ENCODE data around the gene FOSL2.

FOSL2 gene

GRCh38 chr2:28413899-28414295 lies 21.2 kb downstream of the FOSL2 start:
- DNase-seq = no peak

GRCh38 chr2:28414583-28414982 lies 21.9 kb downstream of the FOSL2 start:
- DNase-seq = no peak

GRCh38 chr2:28415010-28415409 lies 22.4 kb downstream of the FOSL2 start:
- DNase-seq = no peak

- DNase-seq = no peak
Observed at GRCh38 chr2:28415715-28416114, 23.1 kb downstream of the FOSL2 start.

- no peak for DNase-seq
Observed at GRCh38 chr2:28419003-28419402, 26.3 kb downstream of the FOSL2 start.

GRCh38 chr2:28419443-28420270 lies 27.0 kb downstream of the FOSL2 start:
- no peak for DNase-seq

DNA sequence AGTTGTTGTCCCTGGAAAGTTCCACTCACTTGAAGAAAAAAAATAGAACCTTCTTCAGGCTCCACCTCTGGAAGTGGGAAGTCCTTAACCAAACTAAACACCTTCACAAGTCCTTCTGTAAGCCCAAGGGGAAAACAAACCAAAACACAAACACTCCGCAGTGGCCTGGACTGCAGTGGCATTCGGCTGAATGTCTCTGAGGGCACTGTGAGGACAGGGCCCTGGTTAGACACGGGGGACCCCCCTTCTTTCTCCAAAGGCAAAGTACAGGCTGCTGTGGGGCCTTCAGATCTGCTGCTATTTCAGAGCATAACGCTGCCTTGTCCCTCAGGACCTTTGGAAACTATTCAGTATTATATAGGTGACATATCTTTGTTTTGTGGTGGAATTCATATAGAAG lies 28.1 kb downstream of the FOSL2 start:
- DNase-seq = no peak

DNA sequence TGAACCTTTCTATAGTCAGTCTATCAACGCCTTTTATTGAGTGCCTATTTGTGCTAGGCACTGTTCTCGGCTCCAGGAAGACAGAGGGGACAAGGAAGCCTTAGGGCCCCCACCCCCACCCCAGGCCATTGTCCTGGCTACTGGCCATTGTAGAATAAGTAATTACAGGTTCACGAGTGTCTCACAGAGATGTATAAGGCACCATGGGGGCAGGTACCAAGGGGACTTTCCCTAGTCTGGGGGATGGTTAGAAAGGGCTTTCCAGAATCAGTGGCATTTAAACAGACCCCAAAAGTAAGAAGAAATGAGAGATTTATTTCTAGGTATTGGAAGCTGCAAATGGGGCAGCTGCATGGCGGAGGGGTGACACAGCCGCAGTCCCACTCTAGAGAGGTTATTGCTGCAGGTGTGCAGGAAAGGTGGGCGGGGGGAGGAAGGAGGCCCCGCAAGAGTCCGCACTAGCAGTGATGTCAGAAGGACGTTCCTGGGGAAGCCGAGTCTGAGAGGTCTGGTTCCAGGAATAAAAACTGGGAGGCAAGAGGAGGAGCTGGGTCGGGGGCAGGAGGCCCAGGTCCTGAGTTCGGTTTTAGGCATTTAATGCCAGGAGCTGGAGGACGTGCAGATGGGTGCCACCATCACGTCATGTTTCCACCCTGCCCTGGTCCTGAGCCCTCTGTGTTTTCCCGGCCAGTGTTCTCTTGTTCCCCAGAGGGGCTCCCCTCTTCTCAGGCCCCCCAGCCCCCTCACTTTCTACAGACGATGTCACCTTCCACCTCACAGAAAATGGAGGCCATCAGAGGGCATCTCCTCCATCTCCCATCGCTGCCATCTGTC lies 30.5 kb downstream of the FOSL2 start:
- DNase-seq = no peak

- no peak for DNase-seq
Observed at GRCh38 chr2:28423856-28424605, 31.4 kb downstream of the FOSL2 start.

DNA sequence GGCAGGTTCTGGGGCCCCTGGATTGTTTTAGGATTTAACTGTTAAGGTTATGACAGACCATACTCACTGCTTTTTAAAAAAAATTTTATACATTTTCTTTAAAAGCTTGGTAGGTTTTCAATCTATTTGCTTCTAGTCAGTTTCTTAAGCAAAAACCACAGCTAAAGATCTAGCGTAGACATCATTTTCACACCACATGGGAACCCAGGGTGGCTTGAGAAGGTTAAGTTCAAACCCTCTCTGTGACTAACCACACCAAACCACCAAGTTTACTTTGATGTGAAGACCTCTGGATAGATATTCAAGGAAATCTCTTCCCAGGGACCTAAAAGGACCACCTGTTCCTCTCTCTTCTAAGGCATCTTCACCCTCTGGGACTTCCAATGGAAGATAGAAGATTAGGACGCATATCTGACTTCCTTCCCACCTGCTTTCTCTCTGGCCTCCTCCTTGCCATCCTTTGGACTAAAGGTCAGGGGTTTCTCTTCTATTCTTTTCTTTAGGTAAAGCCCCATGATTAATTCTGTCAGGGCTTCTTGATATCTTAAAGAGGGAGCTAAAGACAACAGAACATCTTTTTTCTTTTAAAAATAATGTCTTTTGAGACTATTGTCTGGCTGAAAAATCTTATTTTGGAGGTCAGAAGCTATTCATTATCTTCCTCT lies 32.3 kb downstream of the FOSL2 start:
- DNase-seq = no peak

DNA sequence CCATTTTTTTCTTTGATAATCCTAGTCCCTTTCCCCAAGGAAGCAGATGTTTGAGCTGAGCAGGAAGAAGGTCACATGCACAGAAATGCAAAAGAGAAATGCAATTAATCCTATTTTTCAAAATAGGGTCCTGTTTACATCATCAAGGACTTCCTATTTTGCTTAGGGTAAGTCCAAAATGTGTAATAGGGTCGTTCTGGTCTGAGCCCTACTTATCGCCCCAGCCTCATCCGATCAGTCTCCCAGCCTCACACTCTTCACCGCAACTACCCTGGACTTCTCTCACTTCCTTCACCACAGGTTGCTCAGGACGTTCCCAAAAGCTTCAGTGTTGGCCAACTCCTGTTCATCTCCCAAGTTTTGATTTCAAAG lies 32.8 kb downstream of the FOSL2 start:
- DNase-seq = no peak

DNA sequence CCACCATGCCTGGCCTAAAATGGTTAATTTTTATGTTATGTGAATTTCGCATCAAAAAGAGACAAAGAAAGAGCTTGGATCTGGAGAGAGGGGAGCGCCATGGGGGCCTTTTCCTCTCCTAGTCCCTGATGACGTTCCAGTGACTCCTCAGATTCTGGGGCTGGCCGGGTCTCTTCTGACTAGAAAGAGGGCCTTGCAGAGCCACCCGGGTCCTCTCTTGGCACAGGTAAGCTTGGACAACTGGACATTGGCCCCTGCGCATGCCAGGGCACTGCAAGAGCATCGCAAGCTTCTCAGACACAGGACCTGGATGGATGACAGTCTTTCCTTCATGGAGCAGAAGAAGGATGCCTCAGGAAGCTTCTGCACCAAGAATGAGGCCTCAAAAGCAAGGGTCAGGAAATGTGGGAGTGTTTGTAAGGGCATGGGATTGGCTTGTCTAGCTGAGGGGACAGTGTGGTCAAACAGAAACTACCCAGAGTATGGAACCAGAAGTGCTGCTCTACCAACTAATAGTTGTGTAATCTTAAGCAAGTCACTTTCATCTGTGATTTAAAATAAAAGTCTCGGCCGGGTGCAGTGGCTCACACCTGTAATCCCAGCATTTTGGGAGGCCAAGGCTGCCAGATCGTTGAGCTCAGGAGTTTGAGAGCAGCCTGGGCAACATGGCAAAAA lies 35.2 kb downstream of the FOSL2 start:
- DNase-seq = no peak

DNA sequence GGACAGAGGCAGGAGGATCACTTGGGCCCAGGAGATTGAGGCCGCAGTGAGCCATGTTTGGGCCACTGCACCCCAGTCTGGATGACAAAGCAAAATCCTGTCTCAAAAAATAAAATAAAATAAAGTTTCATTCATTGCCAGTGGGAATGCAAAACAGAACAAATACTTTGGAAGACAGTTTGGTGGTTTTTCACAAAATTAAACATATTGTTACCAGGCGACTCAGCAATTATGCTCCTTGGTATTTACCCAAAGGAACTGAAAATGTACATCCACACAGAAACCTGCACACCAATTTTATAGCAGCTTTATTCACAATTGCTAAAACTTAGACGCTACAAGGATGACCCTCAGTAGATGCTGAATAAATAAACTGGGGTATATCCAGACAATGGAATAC lies 35.8 kb downstream of the FOSL2 start:
- DNase-seq = no peak

DNA sequence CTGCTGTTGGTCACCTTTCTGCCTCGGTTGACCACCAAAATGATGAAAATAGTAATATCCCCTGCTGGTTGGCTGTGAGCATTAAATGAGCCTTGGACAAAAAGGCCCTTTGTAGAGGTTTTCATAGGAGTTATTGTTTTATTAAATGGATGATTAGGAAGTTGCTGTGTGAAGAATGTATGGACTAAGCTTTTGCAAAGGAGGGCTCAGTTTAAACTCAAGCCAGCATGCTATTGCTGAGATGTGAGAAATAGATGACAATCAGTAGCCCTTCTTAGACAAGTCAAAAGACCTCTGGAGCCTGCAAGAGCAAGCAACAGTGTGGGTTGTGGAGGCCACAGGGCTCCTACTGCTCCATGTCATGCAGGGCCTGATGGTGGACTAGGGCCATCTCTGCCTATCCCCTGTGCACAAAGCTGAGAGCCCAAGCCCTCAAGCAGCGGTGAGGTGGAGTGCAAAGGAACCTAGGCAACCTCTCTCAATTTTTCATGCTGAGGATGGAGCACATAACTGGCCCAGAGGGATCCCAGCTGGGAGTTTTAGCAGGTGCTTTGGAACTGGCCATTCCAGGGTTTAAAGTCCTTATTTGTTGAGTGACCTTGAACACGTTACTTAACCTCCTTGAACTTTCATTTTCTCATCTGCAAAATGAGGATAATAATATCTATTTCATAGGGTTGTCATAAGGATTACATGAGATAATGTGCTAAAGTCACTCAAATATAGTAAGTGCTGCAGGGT lies 37.1 kb downstream of the FOSL2 start:
- no peak for DNase-seq

DNA sequence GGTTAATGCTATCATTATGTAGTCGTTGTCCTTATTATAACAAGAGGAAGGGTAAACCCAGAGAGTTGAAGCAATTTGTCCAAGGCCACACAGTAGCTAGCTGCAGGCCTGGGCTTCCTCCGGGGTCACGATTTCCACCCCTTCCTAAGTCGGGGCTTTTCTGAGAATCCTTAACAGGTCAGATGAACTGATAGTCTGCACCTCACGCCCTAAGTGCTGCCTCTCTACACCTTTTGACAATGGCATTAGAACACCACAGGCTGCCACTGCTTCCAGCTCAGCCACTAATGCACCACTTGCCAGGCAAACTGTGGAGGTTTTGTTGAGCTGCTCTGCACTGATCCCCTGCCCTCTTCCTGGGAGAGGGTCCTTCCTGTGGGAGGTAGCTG lies 37.7 kb downstream of the FOSL2 start:
- DNase-seq = no peak

GRCh38 chr2:28430788-28431418 lies 38.2 kb downstream of the FOSL2 start:
- no peak for DNase-seq

DNA sequence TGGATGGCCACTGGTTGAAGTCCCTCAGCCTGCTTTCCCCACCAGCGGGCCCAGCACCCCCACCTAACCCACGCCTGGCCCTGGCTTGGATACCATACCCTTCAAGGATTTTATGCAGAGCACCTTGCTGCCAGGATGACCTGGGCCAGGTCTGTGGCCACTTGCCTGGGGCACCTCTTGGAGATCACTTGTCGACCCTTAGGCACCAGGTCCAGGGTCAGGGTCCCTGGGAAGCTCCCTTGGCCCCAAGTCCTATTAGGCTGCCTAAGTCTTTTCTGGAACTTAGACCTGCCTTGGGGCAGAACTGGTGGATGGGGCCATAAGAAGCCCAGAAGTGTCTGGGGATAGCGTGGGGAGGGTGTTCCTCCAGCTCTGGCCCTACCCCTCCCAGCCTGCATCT lies 39.1 kb downstream of the FOSL2 start:
- no peak for DNase-seq

- DNase-seq = no peak
Observed at GRCh38 chr2:28432362-28432761, 39.7 kb downstream of the FOSL2 start.

DNA sequence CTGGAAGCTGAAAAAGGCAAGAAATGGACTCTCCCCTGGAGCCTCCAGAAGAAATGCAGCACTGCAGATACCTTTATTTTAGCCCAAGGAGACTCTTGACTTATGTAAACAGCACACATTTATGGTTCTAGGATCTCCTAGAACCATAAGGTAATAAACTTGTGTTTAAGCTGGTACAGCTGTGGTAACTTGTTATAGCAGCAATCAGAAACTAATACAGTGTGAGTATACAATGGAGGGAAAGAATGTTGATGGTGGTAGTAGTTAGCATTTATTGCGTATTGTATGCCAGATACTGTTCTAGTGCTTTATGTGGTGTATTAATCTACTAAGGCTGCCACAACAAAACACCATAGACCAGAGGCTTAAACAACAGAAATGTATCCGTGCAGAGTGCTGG lies 40.6 kb downstream of the FOSL2 start:
- no peak for DNase-seq

DNA sequence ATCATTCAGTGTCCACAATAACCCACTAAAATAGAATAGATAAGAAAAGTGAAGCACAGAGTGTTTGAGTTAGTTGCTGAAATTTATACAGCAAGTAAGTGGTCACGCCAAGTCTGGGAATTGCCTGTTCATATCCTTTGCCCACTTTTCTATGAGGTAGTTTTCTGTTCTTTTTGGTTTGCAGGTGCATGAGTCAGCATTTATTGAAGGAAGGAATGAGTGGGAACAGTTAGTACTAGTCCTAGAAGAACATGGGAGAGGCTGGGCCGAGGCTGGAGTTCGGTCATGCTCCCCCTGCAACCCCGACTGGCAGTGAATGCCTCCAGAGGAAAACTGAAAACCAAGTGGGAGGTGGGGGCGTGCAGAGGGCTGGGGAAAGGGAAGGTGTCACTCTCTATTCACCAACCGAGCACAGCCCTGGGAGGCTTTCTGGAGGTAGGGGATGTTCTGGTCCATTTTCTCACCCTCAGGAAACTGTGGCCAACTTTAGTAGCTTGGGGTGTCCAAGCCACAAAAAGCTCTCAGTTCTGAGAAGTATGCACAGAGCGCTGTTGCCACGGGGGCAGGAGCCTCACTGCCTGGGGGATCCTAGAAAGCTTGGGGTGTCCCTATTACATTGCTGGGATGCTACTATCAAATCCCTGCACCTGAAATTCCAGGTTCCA lies 41.4 kb downstream of the FOSL2 start:
- no peak for DNase-seq

- no peak for DNase-seq
Observed at GRCh38 chr2:28434600-28434989, 41.9 kb downstream of the FOSL2 start.

All from NCI-H2107 (cell line).